ENCODE data around the gene PLA2G4B. TPM values are rescaled to one million over a fixed set of nuclear protein-coding genes. Genes with fewer than 3 reads are reported as not detected.

The PLA2G4B gene
- total and polyA plus RNA-seq, 2 donors (not counting 1 experiment from before 2014, with no cell fraction given), result 22.6 to 33.2 TPM

GRCh38 chr15:41789662-41790061 is 49.0 kb upstream of the PLA2G4B start:
- peaks cover 7% of the 10 kb centered on the region for H4K20me1 ChIP-seq (ENCODE audit: control insufficient read depth, insufficient read depth, low read length, poor library complexity, severe bottlenecking)
- H3K9ac ChIP-seq (ENCODE audit: low read length), result no peak overlapping the region
- no peaks in the 10 kb centered on the region for H3K27me3 Mint-ChIP-seq
- ChIA-PET POLR2A (interaction anchor here (1.9 kb wide), 1 partner anchor 16 kb away, joined by 5 read pairs; the partner anchor contains the start of gene MAPKBP1), CTCF (interaction anchor here (5.2 to 5.5 kb wide), 2 partner anchors 17 to 23 kb away, joined by 24 to 45 read pairs; partner anchors contain the start of gene MAPKBP1)
- DNase-seq (no peak), ATAC-seq (ENCODE audit: low read depth) (no peak)
- intact Hi-C loops (cut with micrococcal nuclease), result no loop called here
- peaks cover 49% of the 10 kb centered on the region for H3K79me2 ChIP-seq (ENCODE audit: control insufficient read depth, insufficient read depth, low read length)
- no peak overlapping the region for H3K27ac ChIP-seq (ENCODE audit: low read length in 2 of 2)
- H3K36me3 ChIP-seq (replicated peaks in 1 of 2; ENCODE audit: control extremely low read depth in 1 of 2, control insufficient read depth in 1 of 2, extremely low read depth in 1 of 2, insufficient read depth in 2 of 2, low read length in 1 of 2), result peaks cover 0 to 2% of the 10 kb centered on the region in 2 experiments
- H3K9me3 Mint-ChIP-seq (ENCODE audit: insufficient read depth), result no peaks in the 10 kb centered on the region
- H3K4me1 Mint-ChIP-seq, result peaks cover 46% of the 10 kb centered on the region
- no peak overlapping the region for H3K4me3 Mint-ChIP-seq
- H3K4me3 ChIP-seq (ENCODE audit: control extremely low read depth in 1 of 5, extremely low read depth in 1 of 5, insufficient read depth in 1 of 5, low read depth in 2 of 5, low read length in 4 of 5), result no peak overlapping the region
- H3K9me3 ChIP-seq (ENCODE audit: control extremely low read depth in 1 of 3, control insufficient read depth in 2 of 3, insufficient read depth in 1 of 3, low read length in 2 of 3), result no peaks in the 10 kb centered on the region
- H3K27ac Mint-ChIP-seq, result no peak overlapping the region
- H3K4me2 ChIP-seq (replicated peaks; ENCODE audit: low read depth, low read length, poor library complexity, severe bottlenecking), result no peak overlapping the region
- TF ChIP-seq CTCF (IDR thresholded peaks at IDR 0.05), result no peak
- TF ChIP-seq EZH2 (IDR thresholded peaks at IDR 0.05; ENCODE audit: borderline replicate concordance, insufficient read depth, low read depth, low read length, poor library complexity, severe bottlenecking), result no peak
- no peaks in the 10 kb centered on the region for H3K27me3 ChIP-seq (replicated peaks in 1 of 4; ENCODE audit: control extremely low read depth in 1 of 4, control insufficient read depth in 3 of 4, insufficient read depth in 4 of 4, low read length in 3 of 4)
- peaks cover 30 to 35% of the 10 kb centered on the region in 2 donors for H3K4me1 ChIP-seq (ENCODE audit: control insufficient read depth in 2 of 2, insufficient read depth in 2 of 2, low read length in 2 of 2)
- no peak overlapping the region for H2AFZ ChIP-seq (ENCODE audit: insufficient read depth, low read depth, low read length, poor library complexity, severe bottlenecking)

- WGBS (ENCODE audit: insufficient coverage), result no CpG with 5 or more reads among the region's 3 CpGs
- Histone ChIP-seq H3K79me2 (ENCODE audit: control insufficient read depth, insufficient read depth, low read length) (peaks cover 47% of the 10 kb centered on the region), H3K4me3 (ENCODE audit: control extremely low read depth in 1 of 5, extremely low read depth in 1 of 5, insufficient read depth in 1 of 5, low read depth in 2 of 5, low read length in 4 of 5) (no peak overlapping the region), H3K4me2 (replicated peaks; ENCODE audit: low read depth, low read length, poor library complexity, severe bottlenecking) (no peak overlapping the region), H3K9ac (ENCODE audit: low read length) (no peak overlapping the region), H3K4me1 (ENCODE audit: control insufficient read depth in 2 of 2, insufficient read depth in 2 of 2, low read length in 2 of 2) (peaks cover 31 to 37% of the 10 kb centered on the region in 2 donors), H3K27ac (ENCODE audit: low read length in 2 of 2) (no peak overlapping the region), H2AFZ (ENCODE audit: insufficient read depth, low read depth, low read length, poor library complexity, severe bottlenecking) (no peak overlapping the region), H3K9me3 (ENCODE audit: control extremely low read depth in 1 of 3, control insufficient read depth in 2 of 3, insufficient read depth in 1 of 3, low read length in 2 of 3) (no peaks in the 10 kb centered on the region), H3K36me3 (replicated peaks in 1 of 2; ENCODE audit: control extremely low read depth in 1 of 2, control insufficient read depth in 1 of 2, extremely low read depth in 1 of 2, insufficient read depth in 2 of 2, low read length in 1 of 2) (peaks cover 0 to 2% of the 10 kb centered on the region in 2 experiments), H4K20me1 (ENCODE audit: control insufficient read depth, insufficient read depth, low read length, poor library complexity, severe bottlenecking) (peaks cover 7% of the 10 kb centered on the region), H3K27me3 (replicated peaks in 1 of 4; ENCODE audit: control extremely low read depth in 1 of 4, control insufficient read depth in 3 of 4, insufficient read depth in 4 of 4, low read length in 3 of 4) (no peaks in the 10 kb centered on the region)
- Mint-ChIP-seq H3K27ac (no peak overlapping the region), H3K4me3 (no peak overlapping the region), H3K4me1 (peaks cover 49% of the 10 kb centered on the region), H3K9me3 (ENCODE audit: insufficient read depth) (no peaks in the 10 kb centered on the region), H3K27me3 (no peaks in the 10 kb centered on the region)
- ChIA-PET POLR2A (no interaction called here), CTCF (interaction anchor here (1.2 to 5.5 kb wide), 3 partner anchors 17 to 94 kb away, joined by 3 to 45 read pairs (median 24); partner anchors contain the start of gene MAPKBP1)
- intact Hi-C loops (cut with micrococcal nuclease), result no loop called here
- TF ChIP-seq CTCF (IDR thresholded peaks at IDR 0.05) (no peak), EZH2 (IDR thresholded peaks at IDR 0.05; ENCODE audit: borderline replicate concordance, insufficient read depth, low read depth, low read length, poor library complexity, severe bottlenecking) (no peak)
- DNase-seq, result no peak
- ATAC-seq (ENCODE audit: low read depth), result no peak
Observed at GRCh38 chr15:41790169-41790568, 48.5 kb upstream of the PLA2G4B start.
